Suppressor macrophage treated with lipopolysaccharide for 1 hour (primary cell): Measurements from ENCODE around the gene ABTB2.

ENCODE experiments used
- DNase-seq, 3 donors: peaks; one replicate each; pipeline ENCODE4 v3.0.0-alpha.2; 2020 to 2022

ABTB2 gene

DNA sequence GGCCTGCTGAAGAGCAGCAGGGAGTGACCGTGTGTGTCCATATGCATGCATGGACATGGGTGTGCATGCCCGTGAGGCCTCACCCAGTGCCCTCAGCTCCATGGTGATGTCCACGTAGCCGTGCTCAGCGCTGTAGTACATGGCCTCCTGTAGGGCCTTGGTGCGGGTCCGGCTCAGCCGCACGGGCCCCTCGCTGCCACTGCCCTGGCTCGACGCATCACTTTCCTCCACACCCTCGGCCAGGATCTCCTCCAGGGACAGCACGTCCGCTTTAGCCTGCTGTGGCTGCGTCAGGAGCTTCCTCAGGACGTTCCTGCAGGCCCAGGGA, 195.4 kb downstream of the ABTB2 start:
- DNase-seq = no peak

GRCh38 chr11:34161812-34162492, 195.9 kb downstream of the ABTB2 start:
- no peak for DNase-seq

GRCh38 chr11:34161361-34161760, 196.4 kb downstream of the ABTB2 start:
- no peak for DNase-seq

DNA sequence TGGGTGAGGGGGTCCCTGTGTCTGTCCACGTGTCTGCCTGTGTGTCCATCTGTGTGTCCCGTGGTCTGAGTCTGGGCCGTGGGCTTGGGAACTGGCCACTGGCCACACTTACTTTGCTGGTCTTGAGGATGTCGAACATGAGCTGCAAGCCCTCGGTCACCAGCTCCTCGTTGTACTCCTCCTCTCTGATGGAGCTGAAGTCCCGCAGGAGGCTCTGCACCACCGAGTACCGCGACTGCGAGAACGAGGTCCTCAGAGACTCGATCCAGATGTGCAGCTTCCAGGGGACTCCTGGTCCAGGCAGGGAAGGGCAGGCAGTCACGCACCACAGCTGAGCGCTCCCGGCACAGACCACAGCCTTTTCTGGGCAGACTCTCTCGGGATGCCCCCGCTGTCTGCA, 197.0 kb downstream of the ABTB2 start:
- DNase-seq = no peak

DNA sequence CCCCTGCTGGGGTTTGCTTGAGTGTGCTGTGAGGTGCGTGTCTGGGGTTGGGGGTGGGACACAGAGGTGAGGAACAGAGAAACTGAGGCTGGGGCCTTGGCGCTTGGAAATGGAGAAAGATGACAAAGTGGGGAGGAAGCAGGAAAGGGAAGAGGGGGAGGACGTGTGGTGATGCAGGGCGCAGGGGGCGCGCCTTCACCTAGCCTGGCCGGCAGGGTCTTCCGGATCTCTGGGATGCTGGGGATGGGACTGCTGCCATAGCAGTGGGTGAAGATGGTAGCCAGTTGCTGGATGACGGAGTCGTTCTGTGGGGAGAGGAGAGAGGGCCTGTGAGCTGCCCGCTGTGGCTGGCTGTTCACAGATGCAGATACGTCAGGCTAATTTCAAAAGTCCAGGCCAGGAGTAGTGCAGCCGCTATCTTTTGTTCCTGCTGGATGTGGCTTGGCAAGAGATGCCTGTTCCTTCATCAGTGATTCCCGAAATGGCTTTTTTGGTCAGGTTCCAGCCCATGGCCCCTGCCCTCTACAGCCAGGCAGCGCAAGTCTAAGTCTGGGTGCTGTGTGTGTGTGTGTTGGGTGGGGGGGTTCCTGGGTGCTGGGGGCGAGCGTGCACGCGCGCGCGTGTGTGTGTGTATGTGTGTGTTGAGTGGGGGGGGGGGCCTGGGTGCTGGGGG, 197.6 kb downstream of the ABTB2 start:
- no peak for DNase-seq

DNA sequence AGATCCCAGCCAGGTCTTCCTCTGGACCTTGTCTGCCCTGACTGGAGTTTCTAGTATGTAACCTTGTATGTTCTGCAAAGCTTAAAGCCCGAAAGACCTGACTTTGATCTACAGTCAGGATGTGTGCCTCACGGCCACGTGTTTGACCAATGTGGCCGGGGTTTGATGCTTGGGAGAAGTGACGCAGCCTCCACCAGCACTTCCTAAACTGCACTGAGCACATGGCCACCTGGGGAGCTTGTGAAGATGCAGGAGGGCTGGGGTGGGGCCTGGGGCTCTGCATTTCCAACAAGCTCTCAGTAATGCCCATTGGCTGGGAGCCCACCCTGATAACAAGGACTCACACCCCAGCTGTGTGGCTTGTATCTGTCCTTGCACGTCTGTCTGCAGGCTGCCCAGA, 199.1 kb downstream of the ABTB2 start:
- peak in 1 of 3 donors; percentile 13 for DNase-seq

GRCh38 chr11:34157163-34157562, 200.6 kb downstream of the ABTB2 start:
- no peak for DNase-seq

DNA sequence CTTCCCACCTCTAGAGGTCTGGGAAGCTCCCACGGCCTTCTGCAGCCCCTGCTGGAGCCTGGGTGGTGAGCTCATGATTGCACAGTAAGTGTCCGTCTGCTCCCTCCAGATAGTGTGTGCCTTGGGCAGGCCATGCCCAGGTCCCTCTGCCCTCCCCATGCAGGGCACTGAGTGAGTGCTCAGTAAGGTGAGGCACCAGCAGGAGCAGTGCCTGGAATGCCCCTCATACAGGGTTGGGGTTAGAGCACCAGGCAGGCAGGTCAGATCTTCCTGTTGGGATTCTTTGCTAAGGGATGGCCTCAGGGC, 202.1 kb downstream of the ABTB2 start:
- no peak for DNase-seq

GRCh38 chr11:34155057-34155756, 202.6 kb downstream of the ABTB2 start:
- DNase-seq = no peak

GRCh38 chr11:34154059-34154875, 203.5 kb downstream of the ABTB2 start:
- peak; percentile 57 to 75 (median 68) for DNase-seq

DNA sequence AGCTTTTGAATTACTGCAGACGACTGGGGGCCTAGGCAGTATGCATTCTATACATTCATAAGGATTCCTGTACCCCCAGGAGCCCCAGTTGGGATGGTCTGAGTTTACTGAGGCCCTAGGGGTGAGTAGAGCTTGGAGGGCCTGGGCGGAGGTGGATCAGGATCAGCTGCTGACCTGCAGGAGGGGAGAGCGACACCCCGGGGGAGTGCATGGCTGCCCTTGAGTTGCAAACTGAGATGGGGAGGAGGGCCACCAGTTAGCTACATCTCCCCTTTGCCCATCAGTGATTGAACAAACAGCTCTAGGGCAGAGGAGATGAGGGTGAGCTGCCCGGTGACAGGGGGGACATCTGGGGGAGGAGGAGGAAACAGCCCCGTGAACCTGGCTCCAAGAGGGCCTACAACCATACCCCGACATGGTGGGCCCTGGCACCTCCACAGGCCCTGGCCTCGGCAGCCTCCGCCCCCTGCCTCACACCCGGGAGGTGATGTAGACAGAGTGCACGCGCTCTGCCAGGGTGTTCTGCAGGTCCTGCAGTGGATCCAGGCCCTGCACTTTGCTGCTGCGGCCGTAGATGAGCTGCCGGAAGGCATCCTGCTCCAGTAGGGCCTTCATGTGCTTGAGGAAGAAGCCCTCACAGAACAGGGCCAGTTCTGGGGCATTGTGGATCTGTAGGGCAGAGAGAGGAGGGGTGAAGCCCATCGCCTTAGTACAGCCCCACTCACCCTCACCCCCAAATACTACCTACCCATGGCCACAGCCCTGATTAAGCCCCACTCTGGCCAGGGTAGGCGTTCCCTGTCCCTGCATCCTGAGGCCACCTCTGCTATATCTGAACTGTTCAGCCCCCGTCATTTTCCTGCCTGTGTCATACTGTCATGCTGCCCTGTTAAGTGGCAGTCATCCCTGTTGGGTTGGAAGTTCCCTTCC, 205.6 kb downstream of the ABTB2 start:
- DNase-seq = peak in 1 of 3 donors; percentile 32

- DNase-seq = no peak
Observed at GRCh38 chr11:34151166-34151565, 206.6 kb downstream of the ABTB2 start.

GRCh38 chr11:34150494-34151151, 207.2 kb downstream of the ABTB2 start:
- DNase-seq = no peak

GRCh38 chr11:34149786-34150185, 208.0 kb downstream of the ABTB2 start:
- peak in 2 of 3 donors; percentile 10 to 43 for DNase-seq

DNA sequence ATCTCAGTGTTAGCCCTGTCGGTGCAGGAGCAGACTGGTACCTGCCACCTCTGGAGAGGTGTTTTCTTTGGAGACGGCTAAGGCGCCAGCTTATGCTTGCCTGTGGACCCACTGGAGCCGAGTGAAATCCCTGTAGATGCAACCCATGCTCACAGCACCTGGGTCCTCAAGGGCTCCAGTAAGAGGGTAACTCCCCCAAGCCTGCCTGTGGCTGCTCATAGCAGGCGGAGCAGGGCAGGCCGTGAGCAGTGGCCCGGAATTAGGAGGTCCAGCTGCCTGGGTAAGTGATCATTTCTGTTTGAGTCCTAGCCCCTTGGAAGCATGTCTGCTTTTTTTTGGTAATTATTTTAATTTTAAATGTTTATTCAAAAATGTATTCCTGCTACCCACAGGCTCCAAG, 208.5 kb downstream of the ABTB2 start:
- no peak for DNase-seq

GRCh38 chr11:34148504-34149165, 209.2 kb downstream of the ABTB2 start:
- DNase-seq = peak in 2 of 3 donors; percentile 14 to 39

DNA sequence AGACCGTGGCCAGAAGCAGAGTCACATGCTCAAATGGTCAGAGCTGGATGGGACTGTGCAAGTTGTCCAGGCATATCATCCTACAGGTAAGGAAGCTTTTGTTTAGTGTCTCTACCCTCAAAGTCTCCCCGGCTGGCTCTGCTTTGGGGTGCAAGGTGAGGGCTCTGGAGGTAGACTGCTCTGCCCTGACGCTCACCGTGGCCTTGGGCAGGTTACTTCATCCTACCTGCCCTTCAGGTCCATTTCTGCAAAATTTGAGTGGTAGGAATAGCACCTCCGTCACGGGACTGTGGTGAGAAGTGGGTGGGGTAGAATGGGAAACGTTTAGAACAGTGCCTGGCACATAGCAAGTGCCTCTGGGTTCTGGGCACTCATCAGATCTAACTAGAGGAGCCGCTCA, 210.2 kb downstream of the ABTB2 start:
- no peak for DNase-seq

GRCh38 chr11:34146866-34147265, 210.9 kb downstream of the ABTB2 start:
- no peak for DNase-seq

- no peak for DNase-seq
Observed at GRCh38 chr11:34146411-34146810, 211.4 kb downstream of the ABTB2 start.

DNA sequence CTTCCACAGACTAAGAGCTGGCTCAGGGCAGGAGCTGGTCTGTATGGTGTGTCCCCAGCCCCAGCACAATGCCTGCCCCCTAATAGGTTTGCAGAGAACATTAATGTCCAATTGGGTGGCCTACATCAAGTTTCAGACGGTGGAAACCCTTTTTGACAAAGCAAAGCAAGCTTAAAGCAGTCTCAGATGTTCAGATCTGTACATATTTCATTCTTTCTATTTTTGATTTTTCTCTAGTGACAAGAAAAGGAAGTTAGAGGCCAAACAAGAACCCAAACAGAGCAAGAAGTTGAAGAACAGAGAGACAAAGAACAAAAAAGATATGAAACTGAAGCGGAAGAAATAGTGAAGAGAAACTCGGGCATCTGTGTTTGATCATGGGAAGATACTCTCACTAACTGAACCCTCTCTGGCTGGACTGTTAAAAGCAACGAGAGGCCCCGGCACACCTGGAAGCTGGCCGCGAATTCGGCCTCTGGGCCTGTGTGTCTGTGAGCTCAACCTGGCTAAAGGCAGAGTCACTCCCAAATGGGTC, 211.9 kb downstream of the ABTB2 start:
- no peak for DNase-seq

DNA sequence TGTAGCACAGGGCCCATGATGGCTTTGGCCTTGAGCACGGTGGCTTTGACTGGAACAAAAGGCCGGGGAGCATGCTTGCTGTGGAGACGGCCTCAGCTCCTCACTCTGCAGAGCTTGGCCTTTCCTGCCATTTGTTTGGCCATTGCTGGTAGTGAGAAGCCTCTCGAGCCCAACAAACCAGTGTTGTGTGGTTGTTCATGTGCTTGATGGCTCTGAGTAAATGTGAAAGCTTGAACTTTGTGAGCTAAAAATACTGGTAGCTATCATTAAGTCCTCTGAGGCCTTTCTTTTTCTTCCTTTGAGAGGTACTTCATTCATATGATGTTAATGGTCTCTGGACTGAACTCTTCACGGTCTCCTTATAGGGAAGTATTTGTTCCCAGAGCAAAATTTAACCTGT, 212.7 kb downstream of the ABTB2 start:
- no peak for DNase-seq
